Mesenchymal stem cell (in vitro differentiated cells and primary cell): Measurements from ENCODE around the gene TTLL10.

Experiments used
- DNase-seq: peaks from one replicate; pipeline ENCODE4 v3.0.0-alpha.2; 2013
- H2AFZ ChIP-seq: one replicate; pipeline ENCODE4 v1.6.1; 2013; ENCODE audit warnings: low read depth, mild to moderate bottlenecking, control low read depth, inconsistent platforms, low read length, moderate library complexity
- H2AK5ac ChIP-seq: 2 replicates; pipeline ENCODE4 v1.6.1; 2013; ENCODE audit warnings: low read length, moderate library complexity, mild to moderate bottlenecking, inconsistent platforms; ENCODE audit not compliant: severe bottlenecking
- H2BK120ac ChIP-seq: one replicate; pipeline ENCODE4 v1.6.1; 2013; ENCODE audit warnings: low read depth, mild to moderate bottlenecking, inconsistent platforms, low read length, moderate library complexity
- H2BK12ac ChIP-seq, 2 experiments: one replicate each; pipeline ENCODE4 v1.6.1; 2013; ENCODE audit warnings: inconsistent platforms in 2 of 2, low read length in 2 of 2, mild to moderate bottlenecking in 2 of 2, moderate library complexity in 2 of 2, control low read depth in 1 of 2
- H2BK15ac ChIP-seq: one replicate; pipeline ENCODE4 v1.6.1; 2013; ENCODE audit warnings: mild to moderate bottlenecking, low read depth, inconsistent platforms; ENCODE audit not compliant: poor library complexity, severe bottlenecking
- H2BK5ac ChIP-seq: 2 replicates; pipeline ENCODE4 v1.6.1; 2013; ENCODE audit warnings: low read depth, mild to moderate bottlenecking, low read length, control low read depth, inconsistent platforms; ENCODE audit not compliant: poor library complexity, severe bottlenecking
- H3K14ac ChIP-seq, 2 experiments: one replicate each; pipeline ENCODE4 v1.6.1; 2013; ENCODE audit warnings: inconsistent platforms in 2 of 2, low read length in 2 of 2, control low read depth in 1 of 2, mild to moderate bottlenecking in 1 of 2, moderate library complexity in 1 of 2
- H3K18ac ChIP-seq, 2 experiments: one replicate each; pipeline ENCODE4 v1.6.1; 2013; ENCODE audit warnings: inconsistent platforms in 2 of 2, low read length in 2 of 2, control low read depth in 1 of 2, low read depth in 1 of 2, mild to moderate bottlenecking in 1 of 2
- H3K23ac ChIP-seq, 2 experiments: one replicate each; pipeline ENCODE4 v1.6.1; 2013; ENCODE audit warnings: inconsistent platforms in 2 of 2, low read length in 2 of 2, mild to moderate bottlenecking in 2 of 2, moderate library complexity in 2 of 2, control low read depth in 1 of 2
- H3K27ac ChIP-seq: 2 replicates; pipeline ENCODE4 v1.5.1; 2013; ENCODE audit warnings: mild to moderate bottlenecking, moderate library complexity, low read length, control low read depth, inconsistent platforms; ENCODE audit not compliant: poor library complexity, severe bottlenecking
- H3K27me3 ChIP-seq, 2 experiments: 2 replicates each; pipeline versions ENCODE4 v1.6.1 to v1.7.0; 2013; ENCODE audit warnings: low read length in 2 of 2, mild to moderate bottlenecking in 2 of 2, moderate library complexity in 2 of 2, control low read depth in 1 of 2, inconsistent platforms in 1 of 2; ENCODE audit not compliant: control insufficient read depth in 1 of 2, insufficient read depth in 1 of 2
- H3K36me3 ChIP-seq, 2 experiments: 2 replicates each; pipeline versions ENCODE4 v1.6.1 to v1.7.0; 2013; ENCODE audit warnings: low read length in 2 of 2, control low read depth in 1 of 2, inconsistent platforms in 1 of 2, low read depth in 1 of 2, mild to moderate bottlenecking in 1 of 2; ENCODE audit not compliant: insufficient read depth in 2 of 2, control insufficient read depth in 1 of 2
- H3K4ac ChIP-seq, 2 experiments: one replicate each; pipeline ENCODE4 v1.6.1; 2013; ENCODE audit warnings: inconsistent platforms in 2 of 2, low read length in 2 of 2, mild to moderate bottlenecking in 2 of 2, moderate library complexity in 2 of 2, control low read depth in 1 of 2, low read depth in 1 of 2
- H3K4me1 ChIP-seq: 2 replicates; pipeline ENCODE4 v1.6.1; 2013; ENCODE audit warnings: low read depth, low read length, control low read depth; ENCODE audit not compliant: control insufficient read depth, insufficient read depth
- H3K4me2 ChIP-seq: 2 replicates; pipeline ENCODE4 v1.6.1; 2013; ENCODE audit warnings: low read length, mild to moderate bottlenecking, inconsistent platforms; ENCODE audit not compliant: poor library complexity, severe bottlenecking
- H3K4me3 ChIP-seq, 2 experiments: 2 replicates each; pipeline versions ENCODE4 v1.5.1 to v1.7.0; 2013; ENCODE audit warnings: low read length in 2 of 2, mild to moderate bottlenecking in 2 of 2, control low read depth in 1 of 2, low read depth in 1 of 2; ENCODE audit not compliant: insufficient read depth in 1 of 2
- H3K79me1 ChIP-seq: replicated peaks from 2 replicates; pipeline ENCODE4 v1.6.1; 2013; ENCODE audit warnings: mild to moderate bottlenecking, control low read depth, low read length, inconsistent platforms; ENCODE audit not compliant: poor library complexity, severe bottlenecking
- H3K9ac ChIP-seq: 2 replicates; pipeline ENCODE4 v1.7.0; 2013; ENCODE audit warnings: mild to moderate bottlenecking, low read length, moderate library complexity
- H3K9me3 ChIP-seq: 2 replicates; pipeline ENCODE4 v1.7.0; 2013; ENCODE audit warnings: mild to moderate bottlenecking, low read length; ENCODE audit not compliant: control insufficient read depth
- H4K8ac ChIP-seq: one replicate; pipeline ENCODE4 v1.6.1; 2013; ENCODE audit warnings: inconsistent platforms, mild to moderate bottlenecking, low read length, moderate library complexity
- H4K91ac ChIP-seq: one replicate; pipeline ENCODE4 v1.6.1; 2013; ENCODE audit warnings: mild to moderate bottlenecking, low read length, inconsistent platforms
- WGBS: methylation state at CpG from one replicate; pipeline ENCODE4 v1.1.7; 2013; ENCODE audit warnings: mixed read lengths; 5-methylcytosine and 5-hydroxymethylcytosine counted together

The TTLL10 gene

GRCh38 chr1:1231400-1232207 is 57.9 kb downstream of the TTLL10 start, which contains the start of gene SDF4:
TSS of gene SDF4 (minus strand) at chr1:1232001. CDS start at chr1:1228772, 3,229 bp downstream.
- H2BK12ac ChIP-seq: peak within 1 kb of the TSS; percentile 12 to 83
- H2BK5ac ChIP-seq: peak within 1 kb of the TSS; percentile 85
- peak within 1 kb of the TSS; percentile 93 for H3K9ac ChIP-seq
- peak within 1 kb of the TSS; percentile 94 to 95 for H3K4me3 ChIP-seq
- peak; percentile 96 for DNase-seq
- H3K4me2 ChIP-seq: peak within 1 kb of the TSS; percentile 60
- peak within 1 kb of the TSS; percentile 99 for H4K91ac ChIP-seq
- H3K27me3 ChIP-seq: peaks cover 0 to 1% of the 10 kb centered on the region in 2 experiments
- H3K23ac ChIP-seq: peak within 1 kb of the TSS in 1 of 2 experiments; percentile 98
- peak within 1 kb of the TSS; percentile 80 for H2AFZ ChIP-seq
- H2BK120ac ChIP-seq: peak within 1 kb of the TSS; percentile 80
- WGBS: under 1% methylated on average over 69 of the region's 99 CpGs
- peak within 1 kb of the TSS in 1 of 2 experiments; percentile 96 for H3K14ac ChIP-seq
- peak within 1 kb of the TSS; percentile 100 for H4K8ac ChIP-seq
- H2AK5ac ChIP-seq: peak within 1 kb of the TSS; percentile 92
- peak within 1 kb of the TSS; percentile 42 for H3K27ac ChIP-seq
- H3K79me1 ChIP-seq: peaks cover 27% of the 10 kb centered on the region
- peaks cover 3% of the 10 kb centered on the region for H3K9me3 ChIP-seq
- peak within 1 kb of the TSS; percentile 96 to 98 for H3K4ac ChIP-seq
- peaks cover 31% of the 10 kb centered on the region for H3K4me1 ChIP-seq
- peaks cover 26 to 70% of the 10 kb centered on the region in 2 experiments for H3K36me3 ChIP-seq
- H2BK15ac ChIP-seq: no peak within 1 kb of the TSS
- peak within 1 kb of the TSS; percentile 95 to 96 for H3K18ac ChIP-seq

DNA sequence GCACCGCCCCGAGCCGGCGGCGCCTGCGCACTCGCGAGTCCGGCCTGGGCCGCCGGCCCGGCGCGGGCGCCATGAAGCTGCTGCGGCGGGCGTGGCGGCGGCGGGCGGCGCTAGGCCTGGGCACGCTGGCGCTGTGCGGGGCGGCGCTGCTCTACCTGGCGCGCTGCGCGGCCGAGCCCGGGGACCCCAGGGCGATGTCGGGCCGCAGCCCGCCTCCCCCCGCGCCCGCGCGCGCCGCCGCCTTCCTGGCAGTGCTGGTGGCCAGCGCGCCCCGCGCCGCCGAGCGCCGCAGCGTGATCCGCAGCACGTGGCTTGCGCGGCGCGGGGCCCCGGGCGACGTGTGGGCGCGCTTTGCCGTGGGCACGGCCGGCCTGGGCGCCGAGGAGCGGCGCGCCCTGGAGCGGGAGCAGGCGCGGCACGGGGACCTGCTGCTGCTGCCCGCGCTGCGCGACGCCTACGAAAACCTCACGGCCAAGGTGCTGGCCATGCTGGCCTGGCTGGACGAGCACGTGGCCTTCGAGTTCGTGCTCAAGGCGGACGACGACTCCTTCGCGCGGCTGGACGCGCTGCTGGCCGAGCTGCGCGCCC is 58.6 kb downstream of the TTLL10 start, which contains the start of gene B3GALT6:
Gene B3GALT6, plus strand, starts transcription at position 30 of the 588 bp plus-strand sequence. Its CDS starts 42 bp downstream, at position 72.
- Histone ChIP-seq H2BK5ac (peak within 1 kb of the TSS; percentile 85), H2BK15ac (no peak within 1 kb of the TSS), H3K4ac (peak within 1 kb of the TSS; percentile 96 to 98), H2BK120ac (peak within 1 kb of the TSS; percentile 80), H3K4me2 (peak within 1 kb of the TSS; percentile 60), H3K14ac (peak within 1 kb of the TSS in 1 of 2 experiments; percentile 96), H3K79me1 (peaks cover 23% of the 10 kb centered on the region), H3K27me3 (peaks cover 0 to 8% of the 10 kb centered on the region in 2 experiments), H3K18ac (peak within 1 kb of the TSS; percentile 95 to 96), H3K9me3 (peaks cover 3% of the 10 kb centered on the region), H3K9ac (peak within 1 kb of the TSS; percentile 93), H3K27ac (peak within 1 kb of the TSS; percentile 42), H3K36me3 (peaks cover 22 to 63% of the 10 kb centered on the region in 2 experiments), H4K91ac (peak within 1 kb of the TSS; percentile 99), H3K23ac (peak within 1 kb of the TSS in 1 of 2 experiments; percentile 98), H3K4me3 (peak within 1 kb of the TSS; percentile 94 to 95), H2AK5ac (peak within 1 kb of the TSS; percentile 92), H2AFZ (peak within 1 kb of the TSS; percentile 80), H4K8ac (peak within 1 kb of the TSS; percentile 100), H3K4me1 (peaks cover 37% of the 10 kb centered on the region), H2BK12ac (peak within 1 kb of the TSS; percentile 12 to 83)
- WGBS: 62% methylated on average over 38 of the region's 100 CpGs
- DNase-seq: no peak

DNA sequence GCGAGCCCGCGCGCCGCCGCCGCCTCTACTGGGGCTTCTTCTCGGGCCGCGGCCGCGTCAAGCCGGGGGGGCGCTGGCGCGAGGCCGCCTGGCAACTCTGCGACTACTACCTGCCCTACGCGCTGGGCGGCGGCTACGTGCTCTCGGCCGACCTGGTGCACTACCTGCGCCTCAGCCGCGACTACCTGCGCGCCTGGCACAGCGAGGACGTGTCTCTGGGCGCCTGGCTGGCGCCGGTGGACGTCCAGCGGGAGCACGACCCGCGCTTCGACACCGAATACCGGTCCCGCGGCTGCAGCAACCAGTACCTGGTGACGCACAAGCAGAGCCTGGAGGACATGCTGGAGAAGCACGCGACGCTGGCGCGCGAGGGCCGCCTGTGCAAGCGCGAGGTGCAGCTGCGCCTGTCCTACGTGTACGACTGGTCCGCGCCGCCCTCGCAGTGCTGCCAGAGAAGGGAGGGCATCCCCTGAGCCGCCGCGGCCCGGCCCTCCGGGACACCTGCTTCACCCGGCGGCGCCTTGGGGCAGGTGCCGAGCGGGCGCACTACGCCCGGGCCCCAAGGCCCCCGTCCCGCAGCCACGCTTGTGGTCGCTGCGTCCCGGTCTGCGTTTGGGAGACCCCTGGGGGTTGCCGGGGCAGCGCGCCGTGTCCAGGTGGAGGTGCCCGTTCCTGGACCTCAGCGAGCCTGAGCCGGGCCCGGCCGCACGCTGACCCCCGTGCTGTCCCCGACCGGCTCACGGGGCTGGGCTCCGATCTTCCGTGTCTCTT is 59.3 kb downstream of the TTLL10 start:
- WGBS: 98% methylated on average over 98 of the region's 98 CpGs
- Histone ChIP-seq H2BK12ac (peak overlapping the region; percentile 12 to 83), H3K9me3 (peaks cover 3% of the 10 kb centered on the region), H2BK5ac (no peak overlapping the region), H3K36me3 (peaks cover 16 to 56% of the 10 kb centered on the region in 2 experiments), H3K4me2 (peak overlapping the region; percentile 60), H3K27ac (no peak overlapping the region), H2BK120ac (peak overlapping the region; percentile 54), H2BK15ac (no peak overlapping the region), H2AFZ (no peak overlapping the region), H3K4me3 (peak overlapping the region; percentile 53 to 66), H4K8ac (peak overlapping the region; percentile 100), H3K79me1 (peaks cover 18% of the 10 kb centered on the region), H3K4me1 (peaks cover 44% of the 10 kb centered on the region), H4K91ac (peak overlapping the region; percentile 99), H2AK5ac (peak overlapping the region; percentile 92), H3K14ac (peak overlapping the region in 1 of 2 experiments; percentile 96), H3K27me3 (peaks cover 0 to 15% of the 10 kb centered on the region in 2 experiments), H3K18ac (peak overlapping the region; percentile 80 to 96), H3K4ac (peak overlapping the region; percentile 96 to 98), H3K23ac (no peak overlapping the region), H3K9ac (no peak overlapping the region)
- no peak for DNase-seq
